Calu3 (cell line): Measurements from ENCODE around the gene PTPN21. TPM values are rescaled to one million over a fixed set of nuclear protein-coding genes. Genes with fewer than 3 reads are reported as not detected.

Source experiments
- BruUV-seq: library from RNA; stranded (reverse); fragments of 400-500 nt; replicated peaks from 2 replicates; lab custom pipeline; 2021; lab: Mats Ljungman, UMichigan
- CTCF ChIA-PET: fragments of 300-600 bp; sonication (Branson Sonifier 250); formaldehyde crosslinking; loops from one replicate; lab custom pipeline; 2022; ENCODE audit warnings: antibody characterized with exemption; lab: Charles Lee
- DNase-seq: peaks from one replicate; pipeline ENCODE4 v3.0.0; 2022
- H3K27ac Mint-ChIP-seq: one replicate; pipeline ENCODE4 v1.8.0; 2022; ENCODE audit warnings: mixed read lengths; ENCODE audit not compliant: unreplicated experiment
- H3K27me3 Mint-ChIP-seq: one replicate; pipeline ENCODE4 v1.8.0; 2022; ENCODE audit warnings: mixed read lengths; ENCODE audit not compliant: unreplicated experiment
- H3K36me3 Mint-ChIP-seq: one replicate; pipeline ENCODE4 v1.8.0; 2022; ENCODE audit warnings: mild to moderate bottlenecking, moderate library complexity, mixed read lengths; ENCODE audit not compliant: insufficient read depth, unreplicated experiment
- H3K4me1 Mint-ChIP-seq: one replicate; pipeline ENCODE4 v1.8.0; 2022; ENCODE audit warnings: mild to moderate bottlenecking, low read depth, mixed read lengths; ENCODE audit not compliant: unreplicated experiment
- H3K4me3 Mint-ChIP-seq: one replicate; pipeline ENCODE4 v1.8.0; 2022; ENCODE audit warnings: mild to moderate bottlenecking, low read depth, moderate library complexity, mixed read lengths; ENCODE audit not compliant: unreplicated experiment
- H3K9me3 Mint-ChIP-seq: one replicate; pipeline ENCODE4 v1.8.0; 2022; ENCODE audit warnings: low read depth, mixed read lengths; ENCODE audit not compliant: unreplicated experiment
- intact Hi-C: fragments of 100-400 bp; cut with micrococcal nuclease; formaldehyde crosslinking; loops from one replicate; pipeline ENCODE4 v1.10.0; 2022; ENCODE audit not compliant: unreplicated experiment
- total RNA-seq: library from RNA; stranded (reverse); gene quantifications from 2 replicates; pipeline ENCODE4 v1.2.3, GENCODE V29; 2022
- TF ChIP-seq, protein P1 (sequence below): fragments of 200-600 bp; IDR thresholded peaks from one replicate; pipeline ENCODE4 v1.8.0; 2022; ENCODE audit warnings: antibody characterized with exemption; ENCODE audit not compliant: unreplicated experiment

The PTPN21 gene
- total RNA-seq, 1 experiment from 2014 or later, result 10.0 TPM

DNA sequence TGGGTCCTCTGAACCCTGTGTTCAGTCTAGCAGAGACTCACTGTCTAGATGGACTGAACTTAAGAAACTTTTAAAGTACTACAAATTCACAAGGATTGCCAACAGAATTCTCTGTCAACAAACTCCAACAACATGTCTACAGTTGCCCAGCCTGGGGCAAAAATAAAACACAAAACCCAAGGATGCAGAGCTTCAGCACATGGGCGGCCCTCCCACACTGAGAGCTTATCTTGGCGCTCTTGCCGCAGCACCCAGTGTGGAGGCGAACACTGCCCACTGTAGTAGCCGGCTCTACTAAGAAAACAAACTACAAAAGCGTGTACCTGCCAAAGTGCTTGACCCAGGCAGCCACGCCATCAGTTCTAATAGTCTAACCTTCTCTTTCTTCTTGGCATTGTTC lies 66.7 kb downstream of the PTPN21 start:
- no peaks in the 10 kb centered on the region for H3K4me1 Mint-ChIP-seq
- CTCF ChIA-PET, result no interaction called here
- H3K36me3 Mint-ChIP-seq, result no peaks in the 10 kb centered on the region
- H3K4me3 Mint-ChIP-seq, result no peak overlapping the region
- DNase-seq, result no peak
- no peaks in the 10 kb centered on the region for H3K9me3 Mint-ChIP-seq
- TF ChIP-seq, protein P1, sequence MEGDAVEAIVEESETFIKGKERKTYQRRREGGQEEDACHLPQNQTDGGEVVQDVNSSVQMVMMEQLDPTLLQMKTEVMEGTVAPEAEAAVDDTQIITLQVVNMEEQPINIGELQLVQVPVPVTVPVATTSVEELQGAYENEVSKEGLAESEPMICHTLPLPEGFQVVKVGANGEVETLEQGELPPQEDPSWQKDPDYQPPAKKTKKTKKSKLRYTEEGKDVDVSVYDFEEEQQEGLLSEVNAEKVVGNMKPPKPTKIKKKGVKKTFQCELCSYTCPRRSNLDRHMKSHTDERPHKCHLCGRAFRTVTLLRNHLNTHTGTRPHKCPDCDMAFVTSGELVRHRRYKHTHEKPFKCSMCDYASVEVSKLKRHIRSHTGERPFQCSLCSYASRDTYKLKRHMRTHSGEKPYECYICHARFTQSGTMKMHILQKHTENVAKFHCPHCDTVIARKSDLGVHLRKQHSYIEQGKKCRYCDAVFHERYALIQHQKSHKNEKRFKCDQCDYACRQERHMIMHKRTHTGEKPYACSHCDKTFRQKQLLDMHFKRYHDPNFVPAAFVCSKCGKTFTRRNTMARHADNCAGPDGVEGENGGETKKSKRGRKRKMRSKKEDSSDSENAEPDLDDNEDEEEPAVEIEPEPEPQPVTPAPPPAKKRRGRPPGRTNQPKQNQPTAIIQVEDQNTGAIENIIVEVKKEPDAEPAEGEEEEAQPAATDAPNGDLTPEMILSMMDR, result no peak
- H3K27me3 Mint-ChIP-seq, result no peaks in the 10 kb centered on the region
- BruUV-seq, result no TSS peak
- H3K27ac Mint-ChIP-seq, result no peak overlapping the region
- intact Hi-C loops, result no loop called here

DNA sequence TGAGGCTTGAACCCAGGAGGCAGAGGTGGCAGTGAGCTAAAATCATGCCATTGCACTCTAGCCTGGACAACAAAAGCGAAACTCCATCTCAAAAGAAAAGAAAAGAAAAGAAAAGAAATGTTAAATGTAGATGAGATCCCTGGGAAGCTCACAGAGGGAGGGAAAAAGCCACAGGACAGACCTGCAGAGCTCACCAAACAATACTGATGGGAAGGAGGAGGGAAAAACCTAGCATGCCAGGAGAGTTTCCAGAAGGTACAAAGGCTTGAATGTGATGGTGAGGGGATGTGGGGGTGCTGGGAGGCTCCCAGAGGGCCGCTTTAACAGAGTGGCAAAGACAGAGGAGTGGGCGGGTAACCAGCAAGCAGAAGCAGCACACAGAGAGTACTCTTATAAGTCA lies 72.3 kb downstream of the PTPN21 start:
- Mint-ChIP-seq H3K4me1 (no peaks in the 10 kb centered on the region), H3K27me3 (no peaks in the 10 kb centered on the region)

DNA sequence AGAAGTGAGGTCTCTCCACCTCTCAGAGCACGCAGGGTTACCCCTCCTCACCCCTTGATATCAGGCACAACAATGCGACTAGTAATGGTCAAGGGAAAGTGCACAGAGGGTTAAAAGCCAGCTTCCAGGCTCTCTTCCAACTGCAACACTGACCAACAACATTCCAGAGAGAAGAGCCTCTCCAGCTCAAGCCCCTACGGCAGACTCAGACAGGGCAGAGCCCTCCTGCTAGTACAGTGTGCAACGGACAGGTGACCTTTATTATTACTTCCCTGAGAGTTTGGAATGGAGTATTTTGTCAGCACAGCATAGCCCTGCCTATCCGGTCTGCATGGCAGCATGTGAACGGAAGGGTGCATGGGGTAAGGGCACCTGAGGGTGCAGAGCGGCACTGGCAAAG lies 73.0 kb downstream of the PTPN21 start:
- BruUV-seq, result no TSS peak
- CTCF ChIA-PET, result no interaction called here
- Mint-ChIP-seq H3K27ac (no peak overlapping the region), H3K4me3 (no peak overlapping the region), H3K27me3 (no peaks in the 10 kb centered on the region), H3K9me3 (no peaks in the 10 kb centered on the region), H3K36me3 (no peaks in the 10 kb centered on the region), H3K4me1 (no peaks in the 10 kb centered on the region)
- no peak for DNase-seq
- TF ChIP-seq, protein P1, result no peak
- intact Hi-C loops, result no loop called here

More for the DNA sequence above, 72.3 kb downstream of the PTPN21 start:
- CTCF ChIA-PET, result interaction anchor here (0.7 kb wide), 1 partner anchor 15 kb away, joined by 5 read pairs; no protein-coding TSS in a partner anchor
- H3K27ac Mint-ChIP-seq, result no peak overlapping the region
- TF ChIP-seq, protein P1, result no peak
- H3K4me3 Mint-ChIP-seq, result no peak overlapping the region
- no peaks in the 10 kb centered on the region for H3K9me3 Mint-ChIP-seq
- intact Hi-C loops, result no loop called here
- no peaks in the 10 kb centered on the region for H3K36me3 Mint-ChIP-seq
- DNase-seq, result no peak
- BruUV-seq, result no TSS peak

DNA sequence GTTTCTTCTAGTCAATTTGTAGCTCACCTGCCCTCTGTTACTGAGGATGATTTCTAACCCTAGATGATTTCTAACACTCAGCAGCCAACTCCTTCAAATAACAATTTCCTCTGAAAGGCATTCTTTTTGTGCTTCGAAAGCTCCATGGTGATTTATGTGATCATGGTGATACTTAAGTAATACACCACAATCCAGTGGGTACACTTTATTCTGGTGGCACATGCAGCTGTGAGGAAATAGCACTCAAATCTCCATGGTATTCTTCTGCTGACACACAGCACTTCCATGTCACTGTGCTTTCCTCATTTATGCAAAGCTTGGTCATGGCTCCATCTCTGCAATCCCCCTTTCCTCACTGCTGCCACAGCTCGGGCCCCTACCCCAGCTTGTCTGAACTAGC lies 73.7 kb downstream of the PTPN21 start:
- intact Hi-C loops, result no loop called here
- no peaks in the 10 kb centered on the region for H3K27me3 Mint-ChIP-seq
- no peaks in the 10 kb centered on the region for H3K36me3 Mint-ChIP-seq
- H3K9me3 Mint-ChIP-seq, result no peaks in the 10 kb centered on the region
- H3K27ac Mint-ChIP-seq, result no peak overlapping the region
- H3K4me3 Mint-ChIP-seq, result no peak overlapping the region
- TF ChIP-seq, protein P1, result no peak
- BruUV-seq, result no TSS peak
- DNase-seq, result no peak
- H3K4me1 Mint-ChIP-seq, result no peaks in the 10 kb centered on the region
- CTCF ChIA-PET, result interaction anchor here (0.6 kb wide), 1 partner anchor 15 kb away, joined by 3 read pairs; no protein-coding TSS in a partner anchor
